Measurements from ENCODE around the gene FOXP1.

Gene FOXP1

DNA sequence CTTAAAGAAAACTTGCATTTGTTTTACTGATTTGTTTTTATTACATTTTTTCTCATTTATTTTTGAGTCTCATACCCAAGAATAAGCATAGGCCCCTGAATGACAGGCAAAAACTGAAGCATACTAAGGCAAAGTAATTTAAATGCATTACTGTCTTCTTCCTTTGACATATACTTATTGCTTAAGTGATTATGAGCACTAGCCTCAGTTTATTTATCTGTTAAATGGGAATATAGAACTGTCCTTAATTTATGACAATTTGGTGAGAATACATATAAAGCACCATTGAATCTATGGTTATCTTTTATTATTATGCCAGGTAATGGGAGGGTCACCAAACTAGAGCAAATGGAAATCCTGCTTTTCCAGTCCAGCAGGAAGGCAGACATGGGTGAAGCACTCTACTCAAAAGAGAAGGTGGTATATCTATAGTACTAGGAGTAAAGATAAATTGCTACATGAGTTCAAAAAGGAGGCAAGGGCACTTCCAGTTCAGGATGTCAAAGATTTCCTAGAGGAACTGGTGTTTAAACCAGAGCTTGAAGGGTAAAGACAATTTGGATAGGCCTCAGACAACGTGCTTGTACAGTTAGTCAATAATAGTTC is 435.0 kb downstream of the FOXP1 start:
- no peak for DNase-seq (ENCODE audit: low spot score)

DNA sequence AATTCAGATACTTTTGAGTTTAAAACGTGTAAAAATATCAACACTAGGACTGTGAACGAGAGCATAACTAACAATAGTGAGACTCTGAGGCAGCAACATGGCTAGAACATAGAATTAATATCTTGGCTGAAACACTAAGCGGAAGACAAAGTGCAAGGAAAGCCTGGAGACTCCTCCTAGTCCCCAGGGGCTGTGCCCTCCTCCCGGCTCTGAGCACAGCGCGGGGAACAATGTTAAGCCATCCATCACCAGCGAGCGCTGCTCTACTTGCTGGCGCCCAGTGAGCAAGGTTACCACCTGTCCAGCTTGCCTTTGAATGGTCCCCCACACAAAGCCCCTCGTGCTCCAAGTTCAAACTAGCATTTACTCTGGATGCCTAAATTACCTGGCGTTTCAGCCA is 436.9 kb downstream of the FOXP1 start:
- DNase-seq (ENCODE audit: low spot score): no peak

DNA sequence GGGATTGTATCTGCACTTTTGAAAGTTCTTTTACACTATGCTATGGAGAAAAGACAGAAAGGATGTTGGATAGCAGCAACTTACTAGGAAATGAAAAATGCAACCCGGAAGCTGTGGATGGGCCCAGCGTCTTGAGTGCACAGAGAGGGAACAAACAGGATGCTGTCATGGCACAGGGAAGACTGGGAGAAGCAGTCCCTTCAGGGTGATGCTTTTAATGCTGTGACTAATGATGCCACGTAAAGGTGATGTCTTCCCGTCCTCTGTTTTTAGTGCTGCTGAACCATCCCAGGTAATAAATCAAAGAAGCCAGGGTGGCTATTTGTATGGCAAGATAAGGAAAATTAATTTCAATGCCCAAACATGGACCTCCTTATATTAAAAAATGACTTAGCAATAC is 437.6 kb downstream of the FOXP1 start:
- no peak for DNase-seq (ENCODE audit: low spot score)

DNA sequence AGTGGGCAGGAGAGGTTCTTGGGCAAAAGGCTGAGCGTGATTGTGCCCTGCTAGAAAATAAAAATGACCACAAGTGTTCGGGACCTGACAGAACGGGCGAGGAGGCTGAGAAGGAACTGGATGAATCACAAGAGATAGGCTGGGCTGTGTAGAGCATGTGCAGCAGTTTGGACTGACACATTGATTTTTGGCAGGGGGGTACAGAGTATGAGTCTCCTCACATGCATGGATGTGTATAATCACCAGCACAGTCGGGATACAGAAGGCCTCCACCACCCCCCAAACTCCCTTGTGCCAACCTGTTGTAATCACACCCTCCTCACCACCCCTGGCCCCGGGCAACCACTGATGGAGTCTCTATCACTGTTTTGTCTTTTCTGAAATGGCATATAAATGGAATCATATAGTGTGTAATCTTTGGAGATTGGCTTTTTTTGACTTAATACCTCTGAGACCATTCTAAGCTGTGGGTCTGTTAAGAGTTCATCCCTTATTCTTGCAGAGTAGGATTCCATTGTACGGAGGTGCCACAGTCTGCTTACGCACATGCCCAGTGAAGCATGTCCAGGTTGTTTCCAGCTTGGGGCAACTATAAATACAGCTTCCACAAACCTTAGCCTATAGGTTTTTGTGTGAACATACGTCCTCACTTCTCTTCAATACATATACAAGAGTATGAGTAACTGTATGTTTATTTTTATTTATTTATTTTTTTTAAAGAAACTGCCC is 438.8 kb downstream of the FOXP1 start:
- DNase-seq (ENCODE audit: low spot score): no peak

DNA sequence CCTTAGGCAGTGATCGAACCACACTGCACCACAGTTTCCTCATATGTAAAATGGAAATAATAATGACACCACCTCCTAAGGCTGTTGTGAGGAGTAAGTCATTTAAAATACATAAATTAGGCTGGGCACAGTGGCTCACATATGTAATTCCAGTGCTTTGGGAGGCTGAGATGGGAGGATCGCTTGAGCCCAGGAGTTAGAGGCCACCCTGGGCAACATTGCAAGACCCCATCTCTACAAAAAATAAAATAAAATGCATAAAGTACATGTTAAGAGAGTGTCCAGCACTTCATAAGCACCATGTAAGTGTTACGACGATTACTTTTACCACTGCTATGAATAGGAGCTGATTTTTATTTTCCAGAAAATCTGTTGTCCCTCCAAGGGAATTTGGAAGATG is 440.0 kb downstream of the FOXP1 start:
- no peak for DNase-seq (ENCODE audit: low spot score)

DNA sequence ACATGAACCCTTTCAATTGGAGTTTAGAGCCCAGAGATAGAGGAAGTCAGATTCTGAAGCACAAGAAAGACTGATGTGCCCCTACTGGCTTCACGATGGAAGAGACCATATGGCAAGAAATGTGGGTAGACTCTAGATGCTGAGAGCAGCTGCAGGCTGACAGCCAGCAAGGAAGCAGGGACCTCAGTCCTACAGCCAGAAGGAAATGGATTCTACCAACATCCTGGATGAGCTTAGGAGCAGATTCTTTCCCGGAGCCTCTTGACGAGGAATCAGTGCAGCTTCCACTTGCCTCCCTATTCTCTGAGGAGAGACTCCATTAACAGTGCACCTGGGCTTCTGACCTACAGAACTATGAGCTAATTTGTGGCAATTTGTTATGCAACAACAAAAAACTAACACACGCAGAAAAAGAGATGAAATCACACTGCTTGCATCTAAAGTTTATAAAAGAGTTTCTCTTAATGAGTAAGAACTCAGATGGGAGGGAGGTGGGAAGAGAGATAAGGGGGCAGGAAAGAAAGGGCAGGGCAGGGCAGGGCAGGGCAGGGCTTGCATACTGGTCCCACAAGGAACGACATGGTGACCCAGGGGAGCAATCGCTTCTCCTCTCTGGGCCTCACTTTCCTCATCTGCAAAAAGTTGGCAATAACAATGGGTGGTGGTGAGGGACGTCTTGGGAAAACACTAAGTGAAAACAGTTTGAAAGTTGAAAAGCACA is 440.9 kb downstream of the FOXP1 start:
- no peak for DNase-seq (ENCODE audit: low spot score)

DNA sequence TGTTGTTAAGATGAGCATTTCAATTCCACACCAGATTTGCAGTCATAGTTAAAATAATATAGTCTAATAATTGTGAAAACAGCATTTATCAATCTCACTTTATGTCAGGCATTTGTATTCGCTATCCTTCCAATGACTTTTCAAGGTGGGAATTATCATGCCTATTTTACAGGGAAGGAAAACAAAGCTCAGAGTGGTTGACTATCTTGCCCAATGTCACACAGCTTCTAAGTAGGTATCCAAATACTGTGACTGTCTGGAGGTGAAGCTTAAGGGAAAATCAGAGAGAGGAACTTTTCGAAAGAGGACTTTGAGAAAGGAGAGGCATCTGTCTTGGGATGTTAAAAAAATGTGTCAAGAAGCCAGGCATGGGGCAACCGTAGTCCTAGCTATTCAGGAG is 443.1 kb downstream of the FOXP1 start:
- no peak for DNase-seq (ENCODE audit: low spot score)

DNA sequence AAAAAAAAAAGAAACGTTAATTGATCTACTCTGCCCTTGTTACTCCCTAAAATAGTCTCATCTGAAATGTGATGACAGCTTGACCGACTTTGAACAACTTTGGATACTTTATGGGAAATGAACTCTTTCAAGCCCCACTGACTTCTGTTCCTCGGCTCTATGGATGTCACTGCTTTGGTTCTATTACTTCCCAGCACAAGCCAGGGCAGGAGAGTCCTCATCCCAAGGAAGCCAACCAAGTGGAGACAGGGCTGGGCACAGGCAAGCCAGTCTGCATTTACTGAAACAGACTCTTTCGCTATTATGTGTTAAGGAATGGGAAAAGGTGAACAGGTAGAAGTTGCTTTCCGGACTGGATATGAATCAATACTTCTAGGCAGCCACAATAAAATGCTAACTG is 444.0 kb downstream of the FOXP1 start:
- DNase-seq (ENCODE audit: low spot score): no peak

DNA sequence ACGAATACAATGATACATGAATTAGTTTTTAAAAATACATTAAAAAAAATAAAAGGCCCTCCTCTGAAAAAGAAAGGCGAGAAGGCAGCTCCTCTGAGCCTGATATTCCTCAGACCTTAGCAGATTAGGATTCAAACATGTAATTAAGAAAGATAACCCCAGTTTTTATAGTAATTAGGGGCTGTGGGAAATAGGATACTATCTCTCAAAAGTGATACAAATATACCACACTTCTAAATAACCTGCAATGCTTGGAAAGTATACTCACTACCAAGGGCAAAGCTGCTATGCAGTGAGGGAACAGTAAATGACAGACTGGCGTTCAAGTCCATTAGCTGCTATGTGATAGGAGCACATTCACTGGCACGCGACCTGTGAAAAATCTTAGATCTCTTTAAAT is 445.1 kb downstream of the FOXP1 start:
- DNase-seq (ENCODE audit: low spot score): no peak

DNA sequence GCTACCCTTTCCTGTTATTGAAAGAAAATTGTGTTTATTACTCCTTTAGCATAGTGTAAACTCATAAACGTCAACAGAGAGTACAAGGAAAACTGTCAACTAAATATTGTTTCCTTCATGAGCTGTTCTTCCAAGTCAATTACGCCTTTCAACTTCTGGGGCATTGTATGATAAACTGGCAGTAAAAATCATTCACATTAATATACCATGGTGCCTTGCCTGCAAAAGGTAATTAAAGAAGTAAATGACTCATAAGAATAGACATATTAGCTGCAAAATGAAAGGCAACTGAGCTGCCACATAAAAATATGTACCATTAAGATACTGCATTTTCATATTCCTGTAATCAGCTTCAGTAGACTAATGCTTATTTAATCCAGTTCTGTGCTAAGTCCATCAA is 447.3 kb downstream of the FOXP1 start:
- no peak for DNase-seq (ENCODE audit: low spot score)

DNA sequence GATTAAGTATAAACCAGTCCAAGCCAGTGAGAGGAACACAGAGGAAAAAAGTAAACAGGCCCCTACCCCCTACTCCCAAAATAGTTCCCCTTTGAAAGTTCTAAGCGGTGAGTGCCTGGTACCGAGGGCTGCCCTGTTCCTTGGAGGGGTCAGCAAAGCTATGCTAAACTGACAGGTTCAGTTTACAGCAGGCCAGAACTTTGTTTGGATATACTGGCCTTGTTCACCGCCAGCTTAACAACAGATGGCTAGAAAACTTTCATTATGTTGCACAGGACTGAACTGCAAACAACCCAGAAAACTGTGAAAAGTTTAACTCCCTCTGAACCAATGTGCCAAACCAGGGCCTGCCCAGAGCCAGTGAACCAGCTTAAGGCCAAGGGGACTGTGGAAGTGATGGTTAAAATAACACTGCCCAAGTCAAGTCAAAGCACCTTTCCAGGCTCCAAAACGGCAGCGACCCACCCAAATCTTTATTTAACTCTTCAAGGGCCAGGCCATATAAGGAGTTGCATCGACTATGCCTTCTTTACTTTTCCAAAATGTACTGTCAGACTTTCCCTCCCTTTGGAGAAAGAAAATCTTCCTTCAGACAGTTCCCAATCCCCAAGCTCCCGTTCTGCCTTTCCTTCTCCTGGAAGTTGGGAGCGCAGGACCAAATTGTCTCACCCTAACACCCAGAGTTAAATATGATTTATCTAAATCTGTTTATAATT is 448.0 kb downstream of the FOXP1 start:
- DNase-seq (ENCODE audit: low spot score): no peak

DNA sequence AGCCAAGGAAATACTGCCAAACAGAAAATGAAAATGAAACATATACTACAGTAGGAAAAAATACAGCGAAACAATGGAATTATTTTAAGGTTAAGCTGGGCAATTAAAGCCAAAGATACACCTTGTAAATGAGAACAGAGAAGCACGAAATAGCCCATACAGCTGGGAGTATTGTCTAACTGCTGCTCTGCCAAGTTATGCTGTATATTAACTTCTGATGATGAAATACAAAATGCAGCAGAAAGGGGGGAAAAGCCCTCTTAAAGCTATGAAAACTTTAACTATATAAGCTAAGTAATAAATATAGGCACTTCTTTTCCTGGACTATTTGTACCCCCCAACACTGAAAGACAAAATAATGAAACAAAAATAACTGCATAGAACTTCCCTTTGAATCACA is 449.0 kb downstream of the FOXP1 start:
- no peak for DNase-seq (ENCODE audit: low spot score)

DNA sequence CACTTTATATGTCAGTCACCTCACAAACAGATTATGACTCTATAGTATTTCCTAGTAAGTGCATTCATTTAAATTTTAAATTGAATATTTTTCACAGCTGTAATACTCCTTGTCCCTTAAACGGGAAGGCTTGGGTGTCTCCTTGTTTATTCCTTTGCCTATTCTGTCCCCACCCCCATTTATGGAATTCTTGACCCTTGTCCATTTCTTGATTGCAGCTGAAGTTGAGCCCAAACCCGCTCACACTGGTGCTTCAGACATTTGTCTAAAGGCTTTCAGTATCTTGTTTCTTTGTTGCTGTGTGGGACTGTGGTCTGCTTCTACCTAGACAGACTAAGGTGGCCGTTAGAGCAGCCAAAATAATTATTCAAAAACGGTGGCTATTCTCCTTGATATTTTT is 449.7 kb downstream of the FOXP1 start:
- no peak for DNase-seq (ENCODE audit: low spot score)

DNA sequence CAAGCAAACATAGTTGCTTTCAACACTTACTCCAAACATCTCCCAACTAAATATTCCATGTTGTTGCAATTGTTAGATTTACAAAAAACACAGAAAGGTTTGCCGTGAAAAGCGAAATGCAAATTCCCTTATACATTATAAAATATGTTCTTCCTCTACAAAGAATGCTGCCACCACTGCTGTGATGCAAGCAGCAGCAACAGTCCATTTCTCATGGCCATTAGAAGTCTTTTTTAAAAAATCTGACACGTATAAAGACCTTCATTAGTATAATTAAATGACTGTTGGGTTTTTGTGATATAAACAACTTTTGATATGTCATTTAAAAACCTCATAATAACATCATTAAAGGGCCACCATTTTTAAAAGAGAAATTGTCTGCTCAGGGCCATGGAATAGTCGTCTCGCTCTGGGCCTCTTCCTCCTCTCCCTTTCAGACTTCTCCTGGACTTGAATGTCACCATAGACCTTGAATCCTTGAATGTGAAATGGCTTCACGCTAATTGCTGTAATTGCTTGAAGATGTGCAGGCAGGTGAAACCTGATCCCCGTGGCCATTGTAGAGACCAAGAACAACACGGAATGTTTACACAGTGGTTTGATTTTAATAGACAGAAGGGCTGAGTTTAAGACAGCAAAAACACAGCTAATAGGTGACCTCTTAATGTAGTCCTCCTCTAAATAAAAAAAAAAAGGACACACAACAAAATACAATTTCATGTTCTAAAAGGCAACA is 450.4 kb downstream of the FOXP1 start:
- no peak for DNase-seq (ENCODE audit: low spot score)

DNA sequence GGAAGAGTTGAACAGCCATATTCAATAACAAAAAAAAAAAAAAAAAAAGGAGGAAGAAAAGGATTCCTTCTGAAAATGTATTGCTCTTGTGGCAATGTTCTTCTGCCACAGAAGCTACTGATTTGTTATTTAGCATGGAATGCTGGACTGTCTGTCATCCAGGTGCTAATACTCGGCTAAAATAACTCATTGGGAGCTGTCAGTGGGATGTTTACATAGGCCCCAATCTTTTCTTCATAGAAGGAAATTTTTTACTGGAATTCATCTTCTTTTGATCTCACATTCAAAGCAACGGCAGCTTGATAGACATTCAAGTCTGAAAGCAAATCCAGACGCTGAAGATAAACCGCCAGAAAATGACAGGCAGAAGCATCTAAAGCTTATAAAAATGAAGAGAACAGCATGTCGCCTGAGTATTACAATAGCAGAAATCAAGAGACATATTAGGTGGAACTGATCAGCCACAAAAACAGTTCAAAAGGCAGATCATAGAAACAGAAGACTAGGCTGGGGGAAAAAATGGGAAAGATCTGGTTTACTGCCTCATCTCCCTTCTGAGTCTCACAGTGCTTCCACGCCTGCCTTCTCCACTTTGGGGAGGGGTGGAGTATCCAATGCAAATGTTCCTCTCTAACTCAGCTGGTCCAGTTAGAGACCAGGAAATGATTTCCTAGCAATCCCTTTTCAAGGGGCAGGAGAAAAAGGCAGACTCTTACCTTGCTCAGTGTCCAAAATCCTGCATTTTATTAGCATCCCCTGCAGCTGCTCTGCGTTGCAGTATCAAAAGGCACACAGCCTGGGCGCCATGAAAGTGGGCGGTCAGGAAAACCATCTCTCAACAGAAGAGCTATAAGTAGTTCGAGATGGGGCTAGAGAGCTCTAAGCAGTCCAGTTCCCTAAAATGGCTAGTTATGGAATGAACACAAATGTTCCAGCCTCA is 451.9 kb downstream of the FOXP1 start:
- DNase-seq (ENCODE audit: low spot score): no peak

DNA sequence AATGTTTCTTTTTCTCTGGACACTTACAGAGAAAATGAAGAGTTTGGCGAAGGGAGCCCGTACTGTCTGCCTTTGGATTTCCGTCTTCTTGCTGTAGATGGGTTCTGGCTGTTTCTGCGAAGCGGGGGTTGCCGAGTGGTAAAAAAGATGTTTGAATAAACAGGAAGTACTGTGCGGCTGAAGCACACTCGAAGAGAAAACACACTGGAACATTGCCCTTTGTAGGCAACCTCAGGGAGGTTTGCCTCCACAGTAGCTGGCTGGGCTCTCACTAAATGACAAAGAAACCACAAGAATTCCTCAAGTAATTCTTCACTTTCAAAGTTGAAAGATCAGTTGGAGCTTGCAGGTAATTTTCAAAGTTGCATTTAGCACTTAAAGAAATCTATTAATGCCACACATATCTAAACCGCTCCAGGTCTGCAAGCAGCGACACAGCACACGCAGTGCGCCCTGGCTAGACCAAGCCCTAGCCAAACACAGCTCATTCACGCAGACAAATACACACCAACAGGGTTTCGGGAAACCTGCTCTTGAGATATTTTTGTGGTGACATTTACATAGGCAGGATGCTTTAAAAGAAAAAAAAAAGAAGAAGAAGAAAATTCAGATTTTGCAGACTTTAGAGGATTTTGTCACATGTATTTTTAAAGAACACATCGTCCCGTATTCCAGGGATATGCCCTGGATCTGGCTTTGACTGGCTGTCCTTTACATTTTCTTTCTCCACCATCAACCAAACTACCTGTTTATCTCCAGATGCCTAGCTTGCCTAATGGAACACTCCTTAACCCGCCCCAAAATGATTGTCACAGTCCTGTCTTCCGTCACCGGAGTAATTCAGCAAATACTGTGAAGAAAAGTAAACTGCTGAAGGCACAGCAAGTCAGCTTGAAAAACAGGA is 452.8 kb downstream of the FOXP1 start:
- no peak for DNase-seq (ENCODE audit: low spot score)

DNA sequence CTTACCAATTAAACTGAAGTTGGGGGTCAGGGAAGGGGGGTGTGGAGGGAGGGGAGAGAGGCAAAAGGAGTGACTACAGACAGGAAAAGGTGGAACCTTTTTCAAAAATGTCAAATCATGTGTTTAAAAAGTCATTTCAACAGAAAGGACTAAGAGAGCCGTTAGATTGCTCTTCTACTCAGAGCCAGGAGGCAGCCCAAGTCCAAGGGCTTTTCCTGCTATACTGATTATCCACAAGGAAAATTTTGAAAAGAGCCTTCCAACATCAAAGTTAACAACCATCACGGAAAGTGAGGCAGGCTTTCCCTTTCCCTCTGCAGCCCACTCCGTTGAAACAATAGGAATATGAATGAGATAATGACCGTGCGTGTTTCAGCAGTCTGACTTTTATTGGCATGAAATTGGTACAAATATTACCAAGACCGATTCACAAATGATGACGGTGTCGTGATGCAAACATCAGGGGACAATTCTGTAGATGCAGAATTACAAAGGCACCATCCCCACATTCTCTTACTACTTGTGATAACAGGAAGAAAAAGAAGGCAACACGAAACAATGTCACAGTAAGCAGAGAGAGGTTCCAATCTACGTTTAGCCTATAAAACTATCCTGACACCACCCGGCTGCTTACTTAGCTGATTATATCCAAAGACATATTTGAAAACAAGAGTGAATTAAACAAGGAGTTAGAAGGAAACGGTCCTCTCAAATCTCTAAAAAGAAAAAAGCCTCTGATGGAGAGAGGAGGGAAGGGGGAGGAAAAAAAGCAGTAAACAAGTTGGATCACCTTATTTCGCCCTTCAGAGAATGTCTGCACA is 453.7 kb downstream of the FOXP1 start:
- no peak for DNase-seq (ENCODE audit: low spot score)

DNA sequence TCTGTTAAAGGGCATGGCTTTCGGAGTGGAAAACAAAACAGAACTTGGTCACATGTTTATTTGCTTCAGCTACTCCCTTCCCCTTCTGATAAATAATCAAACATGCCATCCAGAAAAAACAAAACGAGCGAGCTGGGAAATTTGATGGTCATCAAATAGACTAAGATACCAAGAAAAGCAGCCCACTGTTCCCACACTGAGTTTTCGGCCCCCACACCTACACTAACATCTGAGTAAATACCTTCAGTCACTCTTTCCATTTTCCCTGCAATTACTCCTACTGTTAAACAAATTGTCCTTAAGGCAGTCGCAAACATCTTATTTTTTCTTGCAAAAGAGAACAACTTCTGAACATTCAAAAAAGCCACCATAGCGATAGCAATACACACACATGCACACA is 454.6 kb downstream of the FOXP1 start:
- no peak for DNase-seq (ENCODE audit: low spot score)

DNA sequence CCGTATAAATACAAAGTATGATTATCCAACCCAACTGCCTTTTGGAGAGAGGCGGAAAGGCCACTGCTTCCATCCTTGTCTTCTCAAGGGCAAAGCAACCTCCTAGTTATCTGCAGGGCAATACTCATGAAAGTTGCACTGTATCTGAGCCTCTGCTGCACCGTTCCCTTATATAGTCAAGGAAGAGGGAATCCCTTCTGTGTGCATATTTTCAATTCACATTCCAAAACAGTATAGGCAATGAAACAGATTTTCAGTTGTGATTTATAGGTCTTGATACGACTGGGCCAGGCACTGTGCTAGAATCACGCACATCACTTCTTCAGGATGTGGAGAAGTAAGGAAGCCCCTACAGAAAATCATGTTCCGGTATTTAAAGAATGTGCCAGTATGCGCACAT is 455.7 kb downstream of the FOXP1 start:
- no peak for DNase-seq (ENCODE audit: low spot score)

Measured in left forelimb (tissue), 1 donor.